Measurements from ENCODE around the gene TTC17. TPM values are rescaled to one million over a fixed set of nuclear protein-coding genes. Genes with fewer than 3 reads are reported as not detected.

The TTC17 gene
- total and polyA plus RNA-seq, 2 donors = 40.9 to 67.4 TPM

DNA sequence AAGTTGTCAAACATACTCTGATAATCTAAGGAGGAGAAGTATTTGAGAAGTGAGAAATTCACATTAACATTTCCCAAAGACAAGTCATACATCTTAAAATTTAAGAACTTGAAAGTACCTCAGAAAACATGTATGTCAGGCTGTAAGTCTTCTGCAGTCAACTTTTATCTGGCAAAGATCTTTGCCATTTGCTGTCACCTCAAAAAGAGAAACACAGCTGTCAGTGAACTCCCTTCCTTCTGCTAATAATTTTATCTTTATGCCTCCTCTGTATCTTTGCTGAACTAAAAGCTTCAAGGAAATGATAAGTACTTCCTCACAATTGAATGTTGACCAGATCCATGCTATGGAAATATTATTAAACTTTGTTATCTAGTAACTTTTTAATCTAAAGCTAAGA, 18.7 kb downstream of the TTC17 start:
- Histone ChIP-seq H3K4me1 (ENCODE audit: control insufficient read depth in 2 of 2, insufficient read depth in 2 of 2, low read length in 2 of 2) (no peaks in the 10 kb centered on the region), H3K9me3 (ENCODE audit: control insufficient read depth in 2 of 2, insufficient read depth in 1 of 2, low read length in 1 of 2) (no peaks in the 10 kb centered on the region), H3K27ac (ENCODE audit: low read depth in 1 of 2, low read length in 1 of 2) (no peak overlapping the region), H3K4me3 (ENCODE audit: low read length in 2 of 2) (no peak overlapping the region), H3K36me3 (ENCODE audit: control insufficient read depth in 2 of 2, insufficient read depth in 2 of 2, low read length in 1 of 2) (peaks cover 0 to 10% of the 10 kb centered on the region in 2 donors), H3K27me3 (ENCODE audit: control insufficient read depth in 2 of 2, insufficient read depth in 1 of 2, low read length in 1 of 2) (no peaks in the 10 kb centered on the region)
- no peak for DNase-seq (ENCODE audit: low read depth in 6 of 9, low spot score in 9 of 9)

DNA sequence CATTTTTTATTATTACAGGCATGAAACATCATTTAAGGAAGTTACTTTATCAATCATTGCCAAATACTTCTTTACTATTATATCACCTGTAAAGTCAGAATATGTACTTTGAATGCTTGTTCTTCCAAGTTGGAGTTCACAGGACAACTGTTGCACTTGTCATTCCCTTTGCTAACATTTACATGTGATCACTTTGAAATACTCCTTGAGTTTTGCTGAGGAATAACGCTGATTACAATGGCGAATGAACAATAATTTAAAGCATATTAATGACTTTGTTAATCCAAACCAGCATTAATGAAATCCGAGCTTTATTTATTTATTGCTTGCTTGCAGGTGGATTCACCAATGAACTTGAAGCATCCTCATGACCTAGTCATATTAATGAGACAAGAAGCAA, 20.2 kb downstream of the TTC17 start:
- Histone ChIP-seq H3K4me3 (ENCODE audit: low read length in 2 of 2) (no peak overlapping the region), H3K27ac (ENCODE audit: low read depth in 1 of 2, low read length in 1 of 2) (no peak overlapping the region), H3K4me1 (ENCODE audit: control insufficient read depth in 2 of 2, insufficient read depth in 2 of 2, low read length in 2 of 2) (no peaks in the 10 kb centered on the region), H3K27me3 (ENCODE audit: control insufficient read depth in 2 of 2, insufficient read depth in 1 of 2, low read length in 1 of 2) (no peaks in the 10 kb centered on the region), H3K36me3 (ENCODE audit: control insufficient read depth in 2 of 2, insufficient read depth in 2 of 2, low read length in 1 of 2) (peaks cover 0 to 10% of the 10 kb centered on the region in 2 donors), H3K9me3 (ENCODE audit: control insufficient read depth in 2 of 2, insufficient read depth in 1 of 2, low read length in 1 of 2) (no peaks in the 10 kb centered on the region)
- DNase-seq (ENCODE audit: low read depth in 6 of 9, low spot score in 9 of 9) = no peak
- 97% methylated on average over 3 of the region's 3 CpGs for WGBS

DNA sequence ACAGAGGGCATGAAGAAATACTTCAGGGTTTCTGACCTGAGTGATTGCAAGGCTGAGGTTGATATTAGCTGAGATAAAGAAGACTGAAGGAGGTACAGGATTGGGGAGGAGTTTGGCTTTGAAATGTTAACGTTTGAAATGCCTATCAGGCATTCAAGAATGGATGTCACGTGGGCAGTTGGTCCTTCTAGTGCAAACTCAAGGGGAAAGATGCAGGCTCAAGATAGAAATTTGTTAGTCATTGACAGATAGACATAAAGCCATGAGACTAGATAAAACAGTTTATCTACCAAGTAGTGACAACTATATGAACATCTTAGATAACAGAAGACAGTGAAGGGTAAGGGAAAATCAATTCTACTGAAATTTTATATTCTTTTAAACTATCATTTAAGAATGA, 23.1 kb downstream of the TTC17 start:
- DNase-seq (ENCODE audit: low read depth in 6 of 9, low spot score in 9 of 9) = no peak
- Histone ChIP-seq H3K27ac (ENCODE audit: low read depth in 1 of 2, low read length in 1 of 2) (no peak overlapping the region), H3K4me1 (ENCODE audit: control insufficient read depth in 2 of 2, insufficient read depth in 2 of 2, low read length in 2 of 2) (no peaks in the 10 kb centered on the region), H3K4me3 (ENCODE audit: low read length in 2 of 2) (no peak overlapping the region), H3K9me3 (ENCODE audit: control insufficient read depth in 2 of 2, insufficient read depth in 1 of 2, low read length in 1 of 2) (no peaks in the 10 kb centered on the region), H3K27me3 (ENCODE audit: control insufficient read depth in 2 of 2, insufficient read depth in 1 of 2, low read length in 1 of 2) (no peaks in the 10 kb centered on the region), H3K36me3 (ENCODE audit: control insufficient read depth in 2 of 2, insufficient read depth in 2 of 2, low read length in 1 of 2) (peaks cover 0 to 10% of the 10 kb centered on the region in 2 donors)
- WGBS = 94% methylated on average over 2 of the region's 2 CpGs

DNA sequence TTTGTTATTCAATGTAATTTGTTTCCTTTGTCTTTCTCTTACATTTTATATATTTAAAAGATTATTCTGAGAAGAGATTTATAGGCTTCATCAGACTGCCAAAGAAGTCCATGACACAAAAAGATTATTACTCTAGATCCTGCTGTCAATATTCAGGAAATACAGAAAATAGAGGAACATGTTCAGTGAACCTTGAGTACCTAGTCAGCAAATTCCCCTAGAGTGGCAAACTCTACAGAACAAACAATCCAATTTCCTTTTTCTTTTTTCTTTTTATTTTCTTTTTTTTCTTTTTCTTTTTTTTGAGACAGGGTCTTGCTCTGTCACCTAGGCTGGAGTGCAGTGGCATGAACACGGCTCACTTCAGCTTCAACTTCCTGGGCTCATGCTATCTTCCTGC, 23.9 kb downstream of the TTC17 start:
- no peaks in the 10 kb centered on the region for H3K4me1 ChIP-seq (ENCODE audit: control insufficient read depth in 2 of 2, insufficient read depth in 2 of 2, low read length in 2 of 2)
- no peaks in the 10 kb centered on the region for H3K27me3 ChIP-seq (ENCODE audit: control insufficient read depth in 2 of 2, insufficient read depth in 1 of 2, low read length in 1 of 2)
- DNase-seq (ENCODE audit: low read depth in 6 of 9, low spot score in 9 of 9) = no peak
- no peak overlapping the region for H3K27ac ChIP-seq (ENCODE audit: low read depth in 1 of 2, low read length in 1 of 2)
- H3K4me3 ChIP-seq (ENCODE audit: low read length in 2 of 2) = no peak overlapping the region
- no peaks in the 10 kb centered on the region for H3K9me3 ChIP-seq (ENCODE audit: control insufficient read depth in 2 of 2, insufficient read depth in 1 of 2, low read length in 1 of 2)
- H3K36me3 ChIP-seq (ENCODE audit: control insufficient read depth in 2 of 2, insufficient read depth in 2 of 2, low read length in 1 of 2) = peaks cover 0 to 15% of the 10 kb centered on the region in 2 donors
- 90% methylated on average over 1 of the region's 1 CpG for WGBS

DNA sequence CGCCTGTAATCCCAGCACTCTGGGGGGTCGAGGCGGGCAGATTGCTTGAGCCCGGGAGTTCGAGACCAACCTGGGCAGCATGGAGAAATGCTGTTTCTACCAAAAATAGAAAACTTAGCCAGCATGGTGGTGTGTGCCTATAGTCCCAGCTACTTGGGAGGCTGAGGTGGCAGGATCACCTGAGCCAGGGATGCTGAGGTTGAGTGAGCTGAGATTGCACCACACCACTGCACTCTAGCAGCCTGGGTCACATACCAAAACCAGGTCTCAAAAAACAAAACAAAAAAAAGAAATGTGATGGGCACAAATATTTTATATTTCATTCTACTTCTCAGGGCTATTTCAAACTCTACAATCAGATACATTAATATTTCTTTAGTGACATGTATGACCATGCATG, 25.7 kb downstream of the TTC17 start:
- Histone ChIP-seq H3K4me1 (ENCODE audit: control insufficient read depth in 2 of 2, insufficient read depth in 2 of 2, low read length in 2 of 2) (no peaks in the 10 kb centered on the region), H3K36me3 (ENCODE audit: control insufficient read depth in 2 of 2, insufficient read depth in 2 of 2, low read length in 1 of 2) (peaks cover 3 to 21% of the 10 kb centered on the region in 2 donors), H3K27ac (ENCODE audit: low read depth in 1 of 2, low read length in 1 of 2) (no peak overlapping the region), H3K27me3 (ENCODE audit: control insufficient read depth in 2 of 2, insufficient read depth in 1 of 2, low read length in 1 of 2) (no peaks in the 10 kb centered on the region), H3K4me3 (ENCODE audit: low read length in 2 of 2) (no peak overlapping the region), H3K9me3 (ENCODE audit: control insufficient read depth in 2 of 2, insufficient read depth in 1 of 2, low read length in 1 of 2) (no peaks in the 10 kb centered on the region)
- DNase-seq (ENCODE audit: low read depth in 6 of 9, low spot score in 9 of 9) = no peak
- 88% methylated on average over 5 of the region's 5 CpGs for WGBS

DNA sequence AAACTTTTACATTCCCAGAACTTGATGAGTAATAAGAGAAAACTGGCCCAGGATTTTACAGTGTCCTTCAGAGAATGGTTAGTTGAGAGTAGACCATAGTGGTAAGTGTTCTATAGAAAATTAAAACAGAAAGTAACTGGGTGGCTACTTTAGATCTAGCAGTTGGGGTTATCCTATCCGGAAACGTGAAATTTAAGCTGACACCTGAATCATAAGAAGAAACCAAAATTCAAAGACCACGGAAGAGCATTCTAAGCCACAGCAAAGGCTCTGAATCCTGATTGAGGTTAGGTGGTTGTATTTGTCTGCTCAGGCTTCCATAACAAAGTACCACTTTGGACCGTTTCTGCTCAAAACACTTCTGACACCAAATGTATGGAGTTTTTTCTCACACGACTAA, 34.0 kb downstream of the TTC17 start:
- no peak for DNase-seq (ENCODE audit: low read depth in 6 of 9, low spot score in 9 of 9)
- 76% methylated on average over 5 of the region's 5 CpGs for WGBS
- Histone ChIP-seq H3K27me3 (ENCODE audit: control insufficient read depth in 2 of 2, insufficient read depth in 1 of 2, low read length in 1 of 2) (no peaks in the 10 kb centered on the region), H3K9me3 (ENCODE audit: control insufficient read depth in 2 of 2, insufficient read depth in 1 of 2, low read length in 1 of 2) (no peaks in the 10 kb centered on the region), H3K4me1 (ENCODE audit: control insufficient read depth in 2 of 2, insufficient read depth in 2 of 2, low read length in 2 of 2) (no peaks in the 10 kb centered on the region), H3K36me3 (ENCODE audit: control insufficient read depth in 2 of 2, insufficient read depth in 2 of 2, low read length in 1 of 2) (peaks cover 36 to 48% of the 10 kb centered on the region in 2 donors), H3K27ac (ENCODE audit: low read depth in 1 of 2, low read length in 1 of 2) (no peak overlapping the region), H3K4me3 (ENCODE audit: low read length in 2 of 2) (no peak overlapping the region)

DNA sequence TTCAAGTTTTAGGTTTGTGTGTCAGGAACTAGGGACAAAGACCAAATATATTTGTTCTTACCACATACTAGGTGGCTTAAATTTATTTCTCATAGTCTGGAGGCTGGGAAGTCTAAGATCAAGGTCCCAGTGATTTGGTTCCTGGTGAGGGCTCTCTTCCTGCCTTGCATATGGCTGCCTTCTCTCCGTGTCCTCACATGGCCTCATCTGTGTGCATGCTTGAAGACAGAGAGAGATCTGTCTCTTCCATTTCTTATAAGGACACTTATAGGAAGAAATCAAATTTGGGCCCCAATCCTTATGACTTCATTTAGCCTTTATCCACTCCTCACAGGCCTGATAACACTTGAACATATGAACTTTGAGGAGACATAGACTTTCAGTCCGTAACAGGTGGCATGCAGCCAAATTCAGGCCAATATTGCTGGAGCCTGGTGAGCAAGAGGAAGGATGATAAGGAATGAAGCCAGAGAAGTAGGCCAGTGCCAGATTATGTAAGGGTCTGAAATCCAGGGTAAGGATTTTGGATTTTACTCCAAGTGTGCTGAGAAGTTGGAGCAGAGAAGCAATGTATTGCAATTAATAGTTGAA, 35.1 kb downstream of the TTC17 start:
- WGBS = over 99% methylated on average over 2 of the region's 2 CpGs
- peaks cover 33 to 55% of the 10 kb centered on the region in 2 donors for H3K36me3 ChIP-seq (ENCODE audit: control insufficient read depth in 2 of 2, insufficient read depth in 2 of 2, low read length in 1 of 2)
- no peak overlapping the region for H3K4me3 ChIP-seq (ENCODE audit: low read length in 2 of 2)
- H3K4me1 ChIP-seq (ENCODE audit: control insufficient read depth in 2 of 2, insufficient read depth in 2 of 2, low read length in 2 of 2) = no peaks in the 10 kb centered on the region
- no peak for DNase-seq (ENCODE audit: low read depth in 6 of 9, low spot score in 9 of 9)
- no peak overlapping the region for H3K27ac ChIP-seq (ENCODE audit: low read depth in 1 of 2, low read length in 1 of 2)
- H3K27me3 ChIP-seq (ENCODE audit: control insufficient read depth in 2 of 2, insufficient read depth in 1 of 2, low read length in 1 of 2) = no peaks in the 10 kb centered on the region
- H3K9me3 ChIP-seq (ENCODE audit: control insufficient read depth in 2 of 2, insufficient read depth in 1 of 2, low read length in 1 of 2) = no peaks in the 10 kb centered on the region

DNA sequence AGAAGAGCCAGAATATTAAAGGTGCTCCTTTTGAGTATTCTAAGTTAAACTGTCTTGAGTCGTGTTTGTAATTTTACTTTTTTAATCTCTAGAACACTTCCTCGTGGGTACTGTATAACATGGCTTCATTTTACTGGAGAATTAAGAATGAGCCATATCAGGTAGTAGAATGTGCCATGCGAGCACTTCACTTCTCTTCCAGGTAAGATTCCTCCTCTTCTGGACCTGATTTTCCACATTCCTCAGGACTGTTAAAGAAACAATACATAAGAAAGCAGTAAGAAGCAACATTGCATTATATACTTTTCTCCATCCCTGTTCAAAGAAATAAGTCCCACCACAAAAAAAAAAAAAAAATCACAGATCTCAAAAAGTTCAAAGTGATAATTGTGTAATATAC, 37.9 kb downstream of the TTC17 start:
- 94% methylated on average over 3 of the region's 3 CpGs for WGBS
- no peak overlapping the region for H3K4me3 ChIP-seq (ENCODE audit: low read length in 2 of 2)

DNA sequence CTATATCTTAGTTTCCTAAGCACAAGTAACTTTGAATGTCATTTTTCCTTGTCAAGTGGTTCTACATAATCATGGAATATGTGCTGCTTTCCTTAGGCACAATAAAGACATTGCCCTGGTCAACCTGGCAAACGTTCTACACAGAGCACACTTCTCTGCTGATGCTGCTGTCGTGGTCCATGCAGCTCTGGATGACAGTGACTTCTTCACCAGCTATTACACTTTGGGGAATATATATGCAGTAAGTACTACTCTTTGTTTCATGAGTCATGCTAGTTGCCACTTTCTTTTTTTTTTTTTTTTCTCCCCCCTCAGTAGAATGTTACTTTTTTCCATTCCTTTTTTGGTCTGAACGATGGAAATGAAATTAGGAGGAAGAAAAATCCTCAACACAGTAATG, 38.5 kb downstream of the TTC17 start:
- H3K9me3 ChIP-seq (ENCODE audit: control insufficient read depth in 2 of 2, insufficient read depth in 1 of 2, low read length in 1 of 2) = no peaks in the 10 kb centered on the region
- 95% methylated on average over 3 of the region's 3 CpGs for WGBS
- H3K27ac ChIP-seq (ENCODE audit: low read depth in 1 of 2, low read length in 1 of 2) = no peak overlapping the region
- no peaks in the 10 kb centered on the region for H3K4me1 ChIP-seq (ENCODE audit: control insufficient read depth in 2 of 2, insufficient read depth in 2 of 2, low read length in 2 of 2)
- no peaks in the 10 kb centered on the region for H3K27me3 ChIP-seq (ENCODE audit: control insufficient read depth in 2 of 2, insufficient read depth in 1 of 2, low read length in 1 of 2)
- H3K4me3 ChIP-seq (ENCODE audit: low read length in 2 of 2) = no peak overlapping the region
- DNase-seq (ENCODE audit: low read depth in 6 of 9, low spot score in 9 of 9) = no peak
- peaks cover 37 to 63% of the 10 kb centered on the region in 2 donors for H3K36me3 ChIP-seq (ENCODE audit: control insufficient read depth in 2 of 2, insufficient read depth in 2 of 2, low read length in 1 of 2)

More for the DNA sequence above, 37.9 kb downstream of the TTC17 start:
- H3K36me3 ChIP-seq (ENCODE audit: control insufficient read depth in 2 of 2, insufficient read depth in 2 of 2, low read length in 1 of 2) = peaks cover 35 to 61% of the 10 kb centered on the region in 2 donors
- H3K27me3 ChIP-seq (ENCODE audit: control insufficient read depth in 2 of 2, insufficient read depth in 1 of 2, low read length in 1 of 2) = no peaks in the 10 kb centered on the region
- DNase-seq (ENCODE audit: low read depth in 6 of 9, low spot score in 9 of 9) = no peak
- no peaks in the 10 kb centered on the region for H3K9me3 ChIP-seq (ENCODE audit: control insufficient read depth in 2 of 2, insufficient read depth in 1 of 2, low read length in 1 of 2)
- no peak overlapping the region for H3K27ac ChIP-seq (ENCODE audit: low read depth in 1 of 2, low read length in 1 of 2)
- H3K4me1 ChIP-seq (ENCODE audit: control insufficient read depth in 2 of 2, insufficient read depth in 2 of 2, low read length in 2 of 2) = no peaks in the 10 kb centered on the region

Measured in thymus (tissue), 11 donors.